Measurements from ENCODE around the gene FAM228A. TPM values are rescaled to one million over a fixed set of nuclear protein-coding genes. Genes with fewer than 3 reads are reported as not detected.
"Not testable (repeated sequence)": the region's sequence is repeated elsewhere in the genome, so short reads cannot be mapped to it uniquely, and the experiment has no call there.

Gene FAM228A
- total RNA-seq, 2 donors from 2014 or later, result 0.55 to 4.8 TPM

DNA sequence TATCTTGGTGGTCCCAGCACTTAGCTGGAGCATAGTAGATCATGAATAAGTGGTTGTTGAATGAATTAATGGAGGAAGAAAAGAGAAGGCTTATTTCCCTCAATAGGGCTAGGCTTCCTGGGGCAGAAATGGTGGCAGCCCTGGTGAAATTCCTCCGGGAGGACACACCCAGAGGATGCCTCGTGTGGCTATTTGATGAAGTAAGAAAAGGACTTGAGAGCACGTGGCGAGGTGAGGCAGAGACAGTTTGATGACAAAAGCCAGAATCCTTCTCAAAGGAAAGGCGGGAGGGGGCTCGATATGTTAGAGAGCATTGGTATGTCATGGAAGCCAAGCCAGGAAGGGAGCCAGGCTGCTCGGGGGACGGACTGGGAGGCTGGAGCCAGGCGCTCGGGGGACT is 14.7 kb downstream of the FAM228A start:
- no peaks in the 10 kb centered on the region for H3K27me3 ChIP-seq (replicated peaks; ENCODE audit: insufficient read depth)
- intact Hi-C loops (cut with DNase I), result no loop called here
- no peak overlapping the region for H3K27ac ChIP-seq
- no peak overlapping the region for H3K4me3 ChIP-seq
- H3K4me1 ChIP-seq (replicated peaks), result no peaks in the 10 kb centered on the region
- no peaks in the 10 kb centered on the region for H3K36me3 ChIP-seq
- TF ChIP-seq POLR2A (IDR thresholded peaks at IDR 0.05), result no peak
- TF ChIP-seq, protein P1, sequence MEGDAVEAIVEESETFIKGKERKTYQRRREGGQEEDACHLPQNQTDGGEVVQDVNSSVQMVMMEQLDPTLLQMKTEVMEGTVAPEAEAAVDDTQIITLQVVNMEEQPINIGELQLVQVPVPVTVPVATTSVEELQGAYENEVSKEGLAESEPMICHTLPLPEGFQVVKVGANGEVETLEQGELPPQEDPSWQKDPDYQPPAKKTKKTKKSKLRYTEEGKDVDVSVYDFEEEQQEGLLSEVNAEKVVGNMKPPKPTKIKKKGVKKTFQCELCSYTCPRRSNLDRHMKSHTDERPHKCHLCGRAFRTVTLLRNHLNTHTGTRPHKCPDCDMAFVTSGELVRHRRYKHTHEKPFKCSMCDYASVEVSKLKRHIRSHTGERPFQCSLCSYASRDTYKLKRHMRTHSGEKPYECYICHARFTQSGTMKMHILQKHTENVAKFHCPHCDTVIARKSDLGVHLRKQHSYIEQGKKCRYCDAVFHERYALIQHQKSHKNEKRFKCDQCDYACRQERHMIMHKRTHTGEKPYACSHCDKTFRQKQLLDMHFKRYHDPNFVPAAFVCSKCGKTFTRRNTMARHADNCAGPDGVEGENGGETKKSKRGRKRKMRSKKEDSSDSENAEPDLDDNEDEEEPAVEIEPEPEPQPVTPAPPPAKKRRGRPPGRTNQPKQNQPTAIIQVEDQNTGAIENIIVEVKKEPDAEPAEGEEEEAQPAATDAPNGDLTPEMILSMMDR (IDR thresholded peaks at IDR 0.05), result no peak
- WGBS, result 78% methylated on average over 10 of the region's 10 CpGs
- H3K9me3 ChIP-seq, result no peaks in the 10 kb centered on the region
- DNase-seq (ENCODE audit: low spot score), result no peak

DNA sequence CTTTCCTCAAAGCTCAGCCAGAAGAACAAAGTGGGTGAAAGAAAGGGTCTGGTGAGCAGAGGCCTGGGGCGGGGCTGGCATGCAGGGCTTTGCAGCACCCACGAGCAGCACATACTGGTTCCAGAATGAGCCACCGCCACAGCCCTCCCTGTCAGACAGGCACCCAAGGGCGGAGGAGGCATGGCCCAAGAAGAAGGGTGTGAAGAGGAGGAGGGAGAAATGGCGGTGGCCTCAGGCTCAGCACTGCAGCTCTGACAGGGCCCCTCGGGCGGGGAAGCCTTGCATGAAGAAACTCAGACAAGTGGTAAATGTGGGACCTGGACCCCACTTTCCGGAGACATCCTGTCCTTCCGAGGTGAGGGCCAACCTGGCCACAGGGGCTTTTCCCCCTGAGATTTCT is 15.7 kb downstream of the FAM228A start:
- DNase-seq (ENCODE audit: low spot score), result no peak
- Histone ChIP-seq H3K4me1 (replicated peaks) (no peaks in the 10 kb centered on the region), H3K27me3 (replicated peaks; ENCODE audit: insufficient read depth) (no peaks in the 10 kb centered on the region), H3K27ac (no peak overlapping the region), H3K9me3 (no peaks in the 10 kb centered on the region), H3K36me3 (no peaks in the 10 kb centered on the region), H3K4me3 (no peak overlapping the region)
- intact Hi-C loops (cut with DNase I), result no loop called here
- WGBS, result 83% methylated on average over 9 of the region's 9 CpGs
- TF ChIP-seq, protein P1 (IDR thresholded peaks at IDR 0.05), result no peak
- no peak for TF ChIP-seq POLR2AphosphoS5 (IDR thresholded peaks at IDR 0.05)
- TF ChIP-seq POLR2A (IDR thresholded peaks at IDR 0.05), result no peak

DNA sequence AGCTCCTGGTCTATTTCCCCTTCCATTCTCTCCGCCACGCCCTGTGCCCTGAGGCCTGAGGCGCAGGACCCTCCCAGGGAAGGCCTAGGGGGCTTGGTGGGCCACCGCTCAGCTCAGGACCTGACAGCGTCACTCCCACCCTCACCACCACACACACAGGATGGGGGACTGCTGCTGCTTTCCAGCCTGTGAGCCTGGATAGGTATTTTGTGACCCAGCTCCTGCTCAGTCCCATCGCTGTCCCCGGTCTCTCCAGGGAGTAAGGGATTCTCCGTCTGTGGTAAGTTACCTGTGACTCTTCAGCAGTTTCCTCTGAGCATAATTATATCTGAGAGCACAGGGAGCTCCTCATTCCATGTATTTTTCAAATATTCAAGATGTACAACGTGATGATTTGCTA is 16.3 kb downstream of the FAM228A start:
- no peak for DNase-seq (ENCODE audit: low spot score)
- no peak overlapping the region for H3K4me3 ChIP-seq
- no peaks in the 10 kb centered on the region for H3K4me1 ChIP-seq (replicated peaks)
- intact Hi-C loops (cut with DNase I), result no loop called here
- no peaks in the 10 kb centered on the region for H3K27me3 ChIP-seq (replicated peaks; ENCODE audit: insufficient read depth)
- no peaks in the 10 kb centered on the region for H3K36me3 ChIP-seq
- TF ChIP-seq, protein P1 (IDR thresholded peaks at IDR 0.05), result no peak
- TF ChIP-seq POLR2A (IDR thresholded peaks at IDR 0.05) (no peak), POLR2AphosphoS5 (IDR thresholded peaks at IDR 0.05) (no peak)
- 84% methylated on average over 8 of the region's 9 CpGs for WGBS
- no peaks in the 10 kb centered on the region for H3K9me3 ChIP-seq
- H3K27ac ChIP-seq, result no peak overlapping the region

DNA sequence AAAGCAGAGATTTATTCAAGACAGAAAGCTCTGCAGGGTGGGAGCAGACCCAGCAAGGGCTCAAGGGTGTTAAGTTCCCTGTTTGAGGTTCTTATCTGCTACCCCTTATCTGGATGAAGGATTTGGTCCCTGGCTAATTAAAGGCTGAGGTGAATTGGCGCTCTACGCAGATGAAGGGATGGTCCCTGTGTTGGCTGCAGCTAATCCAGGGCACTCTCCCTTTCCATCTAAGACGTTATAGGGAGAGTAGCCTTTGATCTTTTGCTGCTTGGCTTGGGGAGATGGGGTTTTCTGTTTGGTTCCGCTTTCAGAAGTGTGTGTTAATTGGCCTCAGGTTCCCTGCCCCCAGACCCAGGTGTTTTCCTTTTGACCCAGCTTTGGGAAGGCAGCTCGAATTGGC is 17.0 kb downstream of the FAM228A start:
- Histone ChIP-seq H3K27ac (no peak overlapping the region), H3K4me1 (replicated peaks) (no peaks in the 10 kb centered on the region), H3K9me3 (no peaks in the 10 kb centered on the region), H3K4me3 (no peak overlapping the region), H3K36me3 (no peaks in the 10 kb centered on the region), H3K27me3 (replicated peaks; ENCODE audit: insufficient read depth) (no peaks in the 10 kb centered on the region)
- intact Hi-C loops (cut with DNase I), result no loop called here
- no peak for TF ChIP-seq POLR2AphosphoS5 (IDR thresholded peaks at IDR 0.05)
- DNase-seq (ENCODE audit: low spot score), result no peak
- 65% methylated on average over 5 of the region's 5 CpGs for WGBS

DNA sequence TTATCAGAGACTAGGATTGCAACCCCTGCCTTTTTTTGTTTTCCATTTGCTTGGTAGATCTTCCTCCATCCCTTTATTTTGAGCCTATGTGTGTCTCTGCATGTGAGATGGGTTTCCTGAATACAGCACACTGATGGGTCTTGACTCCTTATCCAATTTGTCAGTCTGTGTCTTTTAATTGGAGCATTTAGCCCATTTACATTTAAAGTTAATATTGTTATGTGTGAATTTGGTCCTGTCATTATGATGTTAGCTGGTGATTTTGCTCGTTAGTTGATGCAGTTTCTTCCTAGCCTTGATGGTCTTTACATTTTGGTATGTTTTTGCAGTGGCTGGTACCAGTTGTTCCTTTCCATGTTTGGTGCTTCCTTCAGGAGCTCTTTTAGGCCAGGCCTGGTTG is 22.4 kb downstream of the FAM228A start:
- H3K36me3 ChIP-seq; H3K4me3 ChIP-seq; H3K4me1 ChIP-seq (replicated peaks); H3K9me3 ChIP-seq; H3K27me3 ChIP-seq (replicated peaks; ENCODE audit: insufficient read depth); intact Hi-C loops (cut with DNase I); DNase-seq (ENCODE audit: low spot score); H3K27ac ChIP-seq: not testable (repeated sequence)
- 97% methylated on average over 1 of the region's 1 CpG for WGBS

DNA sequence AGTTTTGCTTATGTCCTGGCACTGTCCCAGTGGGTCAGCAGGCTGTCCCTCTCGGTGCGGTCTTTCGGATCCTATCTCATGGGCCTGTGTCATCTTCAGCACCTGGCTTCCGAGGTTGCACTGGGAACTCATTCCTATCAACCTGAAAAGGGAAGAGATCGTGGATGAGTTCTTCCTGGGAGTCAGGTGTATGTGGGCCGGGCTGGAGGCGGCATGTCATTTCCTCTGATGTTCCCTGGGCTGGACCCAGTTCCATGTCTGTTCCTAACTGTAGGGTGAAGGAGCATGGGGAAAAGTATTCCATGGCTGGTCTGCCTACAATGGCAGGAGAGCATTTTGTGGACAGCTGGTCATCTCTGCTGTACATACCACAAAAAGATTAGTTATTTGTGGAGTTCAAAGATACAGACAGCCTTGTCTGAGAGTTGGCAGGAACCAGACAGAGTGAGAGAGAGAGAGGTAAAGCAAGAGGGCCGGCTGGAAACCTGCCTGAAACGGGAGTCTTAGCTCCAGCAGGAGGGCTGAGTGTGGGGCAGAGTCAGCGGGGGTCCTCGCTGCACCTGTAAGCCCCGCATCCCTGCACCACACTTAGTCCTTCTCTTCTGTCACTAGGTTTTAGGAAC is 25.2 kb downstream of the FAM228A start:
- no peaks in the 10 kb centered on the region for H3K9me3 ChIP-seq
- no peak for DNase-seq (ENCODE audit: low spot score)
- WGBS, result 79% methylated on average over 12 of the region's 12 CpGs
- no peaks in the 10 kb centered on the region for H3K4me1 ChIP-seq (replicated peaks)
- H3K4me3 ChIP-seq, result no peak overlapping the region
- no peak overlapping the region for H3K27ac ChIP-seq
- no peaks in the 10 kb centered on the region for H3K36me3 ChIP-seq
- H3K27me3 ChIP-seq (replicated peaks; ENCODE audit: insufficient read depth), result no peaks in the 10 kb centered on the region
- TF ChIP-seq POLR2A (IDR thresholded peaks at IDR 0.05), result no peak
- TF ChIP-seq, protein P1 (IDR thresholded peaks at IDR 0.05), result no peak
- intact Hi-C loops (cut with DNase I), result no loop called here

Data from prostate gland (tissue), 2 donors.